Subcutaneous abdominal adipose tissue (tissue), 5 donors: ENCODE data around the gene IFNLR1.

Experiments
- H3K27ac ChIP-seq: one replicate; pipeline ENCODE4 v1.7.0; 2013; ENCODE audit warnings: low read depth, mild to moderate bottlenecking, inconsistent platforms, low read length, moderate library complexity
- H3K27me3 ChIP-seq, 5 donors: one replicate each; pipeline ENCODE4 v1.7.0; 2013; ENCODE audit warnings: low read length in 5 of 5, inconsistent platforms in 1 of 5; ENCODE audit not compliant: control insufficient read depth in 5 of 5, insufficient read depth in 4 of 5
- H3K36me3 ChIP-seq, 5 donors: one replicate each; pipeline ENCODE4 v1.7.0; 2013; ENCODE audit warnings: low read length in 5 of 5; ENCODE audit not compliant: control insufficient read depth in 5 of 5, insufficient read depth in 5 of 5
- H3K4me1 ChIP-seq, 5 donors: one replicate each; pipeline ENCODE4 v1.7.0; 2013; ENCODE audit warnings: low read length in 5 of 5, mild to moderate bottlenecking in 3 of 5, moderate library complexity in 1 of 5; ENCODE audit not compliant: control insufficient read depth in 5 of 5, insufficient read depth in 5 of 5
- H3K4me3 ChIP-seq, 5 donors: one replicate each; pipeline ENCODE4 v1.7.0; 2013; ENCODE audit warnings: low read length in 5 of 5, low read depth in 1 of 5
- H3K9ac ChIP-seq, 5 donors: one replicate each; pipeline ENCODE4 v1.7.0; 2013; ENCODE audit warnings: low read length in 5 of 5, mild to moderate bottlenecking in 4 of 5, moderate library complexity in 3 of 5
- H3K9me3 ChIP-seq, 5 donors: one replicate each; pipeline ENCODE4 v1.7.0; 2013; ENCODE audit warnings: low read length in 5 of 5; ENCODE audit not compliant: control insufficient read depth in 5 of 5
- donor health status: healthy.
- donor health status: healthy.
- donor health status: healthy.
- donor health status: healthy.
- donor health status: healthy.

The IFNLR1 gene

DNA sequence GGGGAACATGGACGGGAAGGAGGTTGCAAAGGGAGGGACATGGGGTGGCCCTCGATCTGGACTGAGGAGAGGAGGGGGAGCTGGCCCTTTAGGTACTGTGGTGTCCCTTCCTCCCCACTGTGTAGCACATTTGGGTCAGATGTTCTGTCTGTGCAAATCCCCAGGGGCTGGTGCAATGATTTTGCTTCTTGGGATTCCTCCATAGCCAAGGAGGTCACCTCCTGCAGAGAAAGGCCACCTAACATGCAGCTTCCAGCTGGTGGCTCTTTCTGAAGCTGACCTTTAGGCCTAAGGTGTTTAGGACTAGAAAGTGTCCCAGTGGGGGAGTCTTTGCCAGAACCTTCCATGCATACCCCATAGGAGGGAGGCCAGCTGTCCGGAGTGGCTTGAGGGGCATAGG lies 66.1 kb downstream of the IFNLR1 start:
- Histone ChIP-seq H3K36me3 (no peaks in the 10 kb centered on the region), H3K27me3 (peaks cover 0 to 8% (median 2%) of the 10 kb centered on the region in 5 donors), H3K4me3 (no peak overlapping the region), H3K9ac (no peak overlapping the region), H3K27ac (no peak overlapping the region), H3K4me1 (peaks cover 7 to 21% (median 20%) of the 10 kb centered on the region in 5 donors), H3K9me3 (no peaks in the 10 kb centered on the region)

DNA sequence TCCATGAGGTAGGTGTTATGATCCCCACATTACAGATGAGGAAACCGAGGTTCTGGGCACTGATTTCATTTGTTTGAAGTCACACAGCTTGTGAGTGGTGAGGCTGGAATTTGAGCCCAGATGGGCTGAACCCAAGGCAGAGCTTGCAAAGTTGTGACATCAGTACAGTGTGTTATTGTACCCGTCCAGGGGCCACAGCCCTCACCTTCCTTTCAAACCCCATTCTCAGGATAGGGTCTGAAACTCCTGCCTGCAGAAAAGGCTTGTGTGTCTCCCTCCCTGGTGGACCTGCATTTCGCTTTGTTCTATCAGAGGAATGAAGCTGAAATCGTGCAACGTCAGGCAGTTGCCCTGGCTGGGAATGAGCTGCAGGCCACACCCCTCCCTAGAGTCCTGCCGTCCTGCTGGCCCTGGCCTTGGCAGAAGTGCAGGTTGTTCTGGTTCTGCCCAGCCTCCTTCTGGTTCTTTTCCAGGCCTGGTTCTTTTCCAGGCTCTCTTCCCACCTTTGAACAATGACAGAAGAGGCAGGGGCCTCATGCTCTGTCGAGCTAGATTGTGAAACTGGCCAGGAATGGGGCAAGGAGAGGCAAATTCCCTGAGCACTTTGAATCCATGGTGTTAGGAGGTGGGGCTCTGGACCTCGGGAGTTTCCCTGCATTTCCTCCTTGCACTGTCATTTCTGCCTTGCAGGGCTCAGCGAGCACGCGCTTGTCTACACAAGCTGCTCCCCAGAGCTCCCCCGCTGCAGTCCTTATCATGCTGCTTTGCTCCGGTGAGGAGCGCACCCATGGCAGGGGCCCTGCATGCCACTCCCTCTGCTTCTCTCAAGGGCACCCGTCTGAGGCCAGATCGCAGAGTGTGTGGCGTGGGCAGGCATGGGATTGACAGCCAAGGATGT lies 67.0 kb downstream of the IFNLR1 start:
- no peak overlapping the region for H3K27ac ChIP-seq

DNA sequence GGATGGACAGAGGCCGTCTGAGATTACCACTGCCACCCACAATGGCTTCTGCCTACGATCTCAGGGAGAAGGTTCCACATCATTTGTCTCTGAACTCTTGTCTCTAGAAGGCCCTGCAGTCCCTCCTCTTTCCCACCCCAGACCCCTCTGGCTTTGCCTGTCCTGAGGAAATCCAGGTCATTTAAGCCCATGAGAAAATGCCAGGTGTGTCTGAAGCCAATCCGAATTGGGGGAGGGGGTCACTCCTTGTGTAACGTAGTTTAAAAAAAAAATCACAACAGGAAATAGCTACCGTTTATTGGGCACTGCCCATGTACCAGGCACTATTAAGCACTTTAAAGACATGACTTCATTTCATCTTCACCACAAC lies 67.6 kb downstream of the IFNLR1 start:
- Histone ChIP-seq H3K36me3 (no peaks in the 10 kb centered on the region), H3K9ac (no peak overlapping the region)

More for the DNA sequence above, 67.0 kb downstream of the IFNLR1 start:
- H3K4me3 ChIP-seq: peak overlapping the region in 4 of 5 donors; percentile 1 to 28 (median 17)
- peaks cover 7 to 19% (median 18%) of the 10 kb centered on the region in 5 donors for H3K4me1 ChIP-seq
- no peaks in the 10 kb centered on the region for H3K36me3 ChIP-seq
- peaks cover 0 to 8% (median 4%) of the 10 kb centered on the region in 5 donors for H3K27me3 ChIP-seq
- H3K9me3 ChIP-seq: no peaks in the 10 kb centered on the region
- H3K9ac ChIP-seq: no peak overlapping the region

DNA sequence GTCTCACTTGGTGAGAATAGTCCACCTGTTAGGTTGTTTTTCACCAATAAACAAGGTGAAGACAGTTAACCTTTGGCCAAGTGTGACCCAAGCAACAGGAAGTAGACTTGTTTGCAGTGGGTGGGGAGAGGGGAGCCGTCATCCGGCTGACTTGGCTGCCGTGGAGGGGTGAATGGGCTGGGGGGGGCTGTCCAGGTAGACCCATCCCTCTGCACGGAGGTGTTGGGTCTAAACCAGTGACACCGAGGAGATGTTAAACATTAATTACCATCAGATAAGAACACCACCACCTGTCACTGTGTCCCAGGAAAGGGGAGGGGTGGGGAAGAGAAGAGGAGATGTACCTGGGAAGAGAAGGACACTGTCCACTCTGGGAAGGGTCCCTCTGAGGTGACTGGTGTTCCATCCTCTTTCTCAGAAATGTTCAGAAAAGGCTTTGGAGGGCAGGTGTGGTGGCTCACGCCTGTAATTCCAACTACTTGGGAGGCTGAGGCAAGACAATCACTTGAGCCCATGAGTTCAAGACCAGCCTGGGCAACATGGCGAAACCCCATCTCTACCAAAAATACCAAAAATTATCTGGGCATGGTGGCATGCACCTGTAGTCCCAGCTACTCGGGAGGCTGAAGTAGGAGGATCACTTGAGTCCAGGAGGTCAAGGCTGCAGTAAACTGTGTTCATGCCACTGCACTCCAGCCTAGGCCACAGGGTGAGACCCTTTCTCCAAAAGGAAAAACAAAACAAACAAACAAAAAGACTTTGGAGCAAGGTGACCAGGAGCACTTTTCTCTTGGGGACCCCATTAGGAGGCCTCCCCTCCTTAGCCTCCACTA lies 68.5 kb downstream of the IFNLR1 start:
- H3K9ac ChIP-seq: no peak overlapping the region
- no peak overlapping the region for H3K27ac ChIP-seq
- H3K4me3 ChIP-seq: no peak overlapping the region
- H3K9me3 ChIP-seq: no peaks in the 10 kb centered on the region
- peaks cover 0 to 17% (median 4%) of the 10 kb centered on the region in 5 donors for H3K27me3 ChIP-seq
- H3K36me3 ChIP-seq: no peaks in the 10 kb centered on the region
- H3K4me1 ChIP-seq: peaks cover 7 to 19% (median 18%) of the 10 kb centered on the region in 5 donors

More for the DNA sequence above, 67.6 kb downstream of the IFNLR1 start:
- Histone ChIP-seq H3K27ac (no peak overlapping the region), H3K27me3 (peaks cover 0 to 13% (median 4%) of the 10 kb centered on the region in 5 donors), H3K4me1 (peaks cover 7 to 19% (median 18%) of the 10 kb centered on the region in 5 donors), H3K4me3 (no peak overlapping the region), H3K9me3 (no peaks in the 10 kb centered on the region)

DNA sequence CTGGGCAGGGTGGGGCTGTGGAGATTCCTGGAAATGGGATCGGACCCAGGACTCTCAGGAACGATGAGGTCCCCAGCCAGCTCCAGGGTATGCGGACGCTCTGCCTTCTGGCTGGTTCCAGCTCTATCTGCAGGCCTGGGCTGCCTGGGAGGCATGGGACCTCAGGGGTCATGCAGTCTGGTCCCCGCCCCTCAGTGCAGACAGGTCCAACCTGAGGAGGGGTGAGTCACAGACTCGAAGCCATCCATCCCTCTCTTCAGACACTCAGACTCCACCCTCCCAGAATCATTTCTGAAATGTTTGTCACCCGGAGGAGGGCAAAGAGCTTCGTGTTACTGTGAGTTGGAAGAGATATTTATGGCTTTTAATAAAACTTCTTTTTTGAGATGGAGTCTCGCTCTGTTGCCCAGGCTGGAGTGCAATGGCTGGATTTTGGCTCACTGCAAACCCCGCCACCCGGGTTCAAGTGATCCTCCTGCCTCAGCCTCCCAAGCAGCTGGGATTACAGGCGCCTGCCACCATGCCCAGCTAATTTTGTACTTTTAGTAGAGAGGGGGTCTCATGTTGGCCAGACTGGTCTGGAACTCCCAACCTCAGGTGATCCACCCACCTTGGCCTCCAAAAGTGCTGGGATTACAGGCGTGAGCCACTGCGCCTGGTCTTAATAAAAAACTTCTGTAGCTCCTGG lies 69.2 kb downstream of the IFNLR1 start:
- Histone ChIP-seq H3K9ac (no peak overlapping the region), H3K9me3 (no peaks in the 10 kb centered on the region), H3K27me3 (peaks cover 0 to 17% (median 4%) of the 10 kb centered on the region in 5 donors), H3K36me3 (no peaks in the 10 kb centered on the region), H3K4me1 (peaks cover 7 to 19% (median 18%) of the 10 kb centered on the region in 5 donors), H3K27ac (no peak overlapping the region), H3K4me3 (no peak overlapping the region)

DNA sequence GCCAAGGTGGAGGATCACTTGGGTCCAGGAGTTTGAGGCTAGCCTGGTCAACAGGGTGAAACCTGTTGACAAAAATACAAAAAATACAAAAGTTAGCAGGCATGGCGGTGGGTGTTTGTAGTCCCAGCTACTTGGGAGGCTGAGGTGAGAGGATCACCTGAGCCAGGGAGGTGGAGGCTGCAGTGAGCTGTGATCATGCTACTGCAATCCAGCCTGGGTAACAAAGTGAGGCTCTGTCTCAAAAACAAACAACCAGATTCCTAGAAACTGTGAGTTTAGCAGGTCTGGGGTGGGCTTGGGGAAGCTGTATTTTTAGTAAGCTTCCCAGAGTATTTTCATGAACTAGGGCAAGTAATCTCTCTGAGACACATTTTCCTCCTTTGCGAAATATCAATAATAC lies 70.0 kb downstream of the IFNLR1 start:
- Histone ChIP-seq H3K27me3 (peaks cover 0 to 18% (median 7%) of the 10 kb centered on the region in 5 donors), H3K9ac (no peak overlapping the region), H3K36me3 (no peaks in the 10 kb centered on the region), H3K4me3 (no peak overlapping the region), H3K9me3 (no peaks in the 10 kb centered on the region), H3K4me1 (peaks cover 9 to 25% (median 23%) of the 10 kb centered on the region in 5 donors), H3K27ac (no peak overlapping the region)

DNA sequence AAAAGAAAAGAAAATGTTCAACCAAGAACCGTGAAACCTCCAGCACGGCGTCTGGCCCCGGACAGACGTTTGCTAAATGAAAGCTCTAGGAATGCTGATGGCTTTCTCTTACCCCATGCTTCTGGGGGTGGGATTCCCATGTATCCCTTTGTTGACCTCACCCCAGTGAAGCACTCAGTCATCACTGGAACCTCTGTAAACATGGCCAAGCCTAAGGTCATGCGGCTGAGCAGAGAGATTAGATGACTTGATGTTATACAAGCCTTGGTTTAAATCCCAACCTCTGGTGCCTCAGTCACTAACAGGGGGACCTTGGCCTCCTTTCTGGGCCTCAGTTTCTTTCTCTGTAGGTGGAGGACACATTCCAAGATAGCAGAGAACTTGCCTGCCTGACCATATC lies 72.3 kb downstream of the IFNLR1 start:
- Histone ChIP-seq H3K4me3 (no peak overlapping the region), H3K36me3 (no peaks in the 10 kb centered on the region), H3K27me3 (peaks cover 0 to 24% (median 7%) of the 10 kb centered on the region in 5 donors), H3K4me1 (peaks cover 2 to 31% (median 26%) of the 10 kb centered on the region in 5 donors), H3K9ac (no peak overlapping the region), H3K27ac (no peak overlapping the region), H3K9me3 (no peaks in the 10 kb centered on the region)

DNA sequence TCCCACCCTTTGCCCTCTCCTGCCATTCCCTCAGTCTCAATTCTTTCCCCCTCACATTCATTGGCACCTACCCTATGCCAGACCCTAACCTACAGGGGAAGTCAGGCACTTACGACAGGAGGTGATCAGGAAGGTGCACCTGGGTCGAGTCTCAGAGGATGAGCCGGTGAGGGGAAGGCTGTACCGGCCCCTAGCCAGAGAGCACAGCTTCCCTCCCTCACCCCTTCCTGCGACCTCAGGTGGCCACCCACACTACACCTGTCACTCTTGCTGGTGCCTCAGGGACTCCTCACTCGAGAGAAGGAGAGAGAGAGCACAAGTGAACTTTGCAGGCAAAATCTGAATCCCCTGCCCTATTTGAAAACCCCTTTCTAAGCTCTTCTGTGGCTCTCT lies 73.5 kb downstream of the IFNLR1 start:
- Histone ChIP-seq H3K27me3 (peaks cover 0 to 25% (median 7%) of the 10 kb centered on the region in 5 donors), H3K4me1 (peaks cover 2 to 29% (median 24%) of the 10 kb centered on the region in 5 donors), H3K36me3 (no peaks in the 10 kb centered on the region)

DNA sequence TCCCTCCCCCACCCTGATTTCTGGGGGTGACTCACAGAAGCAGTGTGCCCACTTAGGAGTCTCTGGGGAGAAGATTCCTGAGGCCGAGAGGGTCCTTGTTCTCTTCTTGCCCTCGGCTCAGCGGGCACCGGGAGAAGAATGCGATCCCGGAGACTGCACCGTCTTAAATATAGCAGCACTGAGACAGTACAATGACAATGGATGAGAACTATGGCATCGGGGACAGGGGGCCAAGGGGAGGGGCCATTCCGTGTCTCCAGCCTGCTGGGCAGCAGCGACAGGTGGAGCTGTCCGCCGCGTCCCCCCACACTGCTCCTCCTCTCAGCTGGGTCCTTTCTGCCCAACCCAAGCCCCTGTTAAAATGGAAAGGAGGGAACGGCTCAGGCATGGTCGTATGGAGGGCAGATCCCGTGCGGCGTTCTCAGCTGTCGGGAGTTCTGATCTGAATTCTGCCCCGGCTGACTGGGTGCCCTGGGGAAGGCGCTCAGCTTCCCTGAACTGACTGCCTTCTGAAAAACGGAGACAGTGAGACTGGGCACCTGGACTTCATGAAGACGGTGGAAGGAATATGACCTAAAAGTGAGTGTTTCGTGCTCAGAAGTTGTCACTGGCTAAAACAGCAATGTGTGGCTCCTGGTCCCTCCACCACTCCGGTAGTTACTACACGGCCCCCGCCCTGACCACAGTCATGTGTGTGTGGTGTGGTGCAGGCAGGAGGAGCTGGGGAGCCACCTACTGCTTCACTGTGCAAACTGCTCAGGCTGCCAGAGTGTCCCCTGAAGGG lies 74.9 kb downstream of the IFNLR1 start, which contains the start of gene MYOM3:
Gene MYOM3 (minus strand): TSS at position 140 of the 784 bp plus-strand sequence. CDS start 3,499 bp downstream, outside the sequence.
- peaks cover 2 to 38% (median 30%) of the 10 kb centered on the region in 5 donors for H3K4me1 ChIP-seq
- no peaks in the 10 kb centered on the region for H3K36me3 ChIP-seq
- peak within 1 kb of the TSS; percentile 4 to 48 (median 38) for H3K4me3 ChIP-seq
- H3K27ac ChIP-seq: no peak within 1 kb of the TSS
- H3K9me3 ChIP-seq: no peaks in the 10 kb centered on the region
- H3K9ac ChIP-seq: peak within 1 kb of the TSS in 1 of 5 donors; percentile 41
- peaks cover 0 to 25% (median 7%) of the 10 kb centered on the region in 5 donors for H3K27me3 ChIP-seq

More for the DNA sequence above, 73.5 kb downstream of the IFNLR1 start:
- H3K9me3 ChIP-seq: no peaks in the 10 kb centered on the region
- no peak overlapping the region for H3K9ac ChIP-seq
- H3K4me3 ChIP-seq: no peak overlapping the region
- H3K27ac ChIP-seq: no peak overlapping the region
